T-cell (primary cell): ENCODE measurements around the gene GRM3. TPM values are rescaled to one million over a fixed set of nuclear protein-coding genes. Genes with fewer than 3 reads are reported as not detected.

Source experiments
- ATAC-seq, 4 experiments: fragments of 200-7000 bp in 3 of 4; fragments of 150-1000 bp in 1 of 4; cut with Tn5 transposase; replicated peaks in 1 of 4; 1 replicate in 3 of 4; 2 replicates in 1 of 4; pipeline ENCODE4 v1.10.0; 2021; ENCODE audit warnings: moderate library complexity in 3 of 4, mild to moderate bottlenecking in 2 of 4, moderate number of reproducible peaks in 1 of 4
- CTCF ChIA-PET, 2 donors: fragments of 300-600 bp; sonication (Branson Sonifier 250); formaldehyde crosslinking; loops; one replicate each; lab custom pipeline; 2022; ENCODE audit warnings: antibody characterized with exemption in 2 of 2; lab: Charles Lee
- POLR2A ChIA-PET, 2 donors: fragments of 300-600 bp; sonication (Branson Sonifier 250); formaldehyde crosslinking; loops; one replicate each; lab custom pipeline; 2022; ENCODE audit warnings: antibody characterized with exemption in 2 of 2; lab: Charles Lee
- DNase-seq, 35 experiments: peaks; one replicate each; pipeline versions ENCODE4 v3.0.0 to v3.0.0-alpha.2; 2013 to 2023
- H3K27ac ChIP-seq: one replicate; pipeline ENCODE4 v1.5.1; 2013; ENCODE audit warnings: low read length
- H3K27me3 ChIP-seq, 2 experiments: replicated peaks in 1 of 2; 1 replicate in 1 of 2; 2 replicates in 1 of 2; pipeline versions ENCODE4 v1.6.1 to v1.7.0; 2013; ENCODE audit warnings: low read length in 1 of 2, mixed read lengths in 1 of 2; ENCODE audit not compliant: control insufficient read depth in 2 of 2, insufficient read depth in 2 of 2; ENCODE audit errors: extremely low read depth in 1 of 2
- H3K36me3 ChIP-seq, 2 donors: 1 replicate in 1 of 2; 2 replicates in 1 of 2; pipeline versions ENCODE4 v1.6.1 to v1.7.0; 2013; ENCODE audit warnings: low read length in 1 of 2; ENCODE audit not compliant: control insufficient read depth in 2 of 2, insufficient read depth in 1 of 2; ENCODE audit errors: extremely low read depth in 1 of 2
- H3K4me1 ChIP-seq, 2 experiments: 1 replicate in 1 of 2; 2 replicates in 1 of 2; pipeline versions ENCODE4 v1.6.1 to v1.7.0; 2013; ENCODE audit warnings: low read length in 2 of 2, mixed read lengths in 1 of 2; ENCODE audit not compliant: insufficient read depth in 2 of 2, control insufficient read depth in 1 of 2; ENCODE audit errors: extremely low read depth in 1 of 2
- H3K4me3 ChIP-seq, 2 donors: 1 replicate in 1 of 2; 2 replicates in 1 of 2; pipeline versions ENCODE4 v1.5.1 to v1.7.0; 2013; ENCODE audit warnings: mild to moderate bottlenecking in 2 of 2, low read length in 1 of 2, moderate library complexity in 1 of 2; ENCODE audit not compliant: control insufficient read depth in 1 of 2; ENCODE audit errors: extremely low read depth in 1 of 2
- H3K9me3 ChIP-seq: 2 replicates; pipeline ENCODE4 v1.7.0; 2013
- H3K27ac Mint-ChIP-seq, 2 donors: one replicate each; pipeline ENCODE4 v1.8.0; 2020 to 2021; ENCODE audit warnings: mild to moderate bottlenecking in 2 of 2, mixed read lengths in 2 of 2
- H3K27me3 Mint-ChIP-seq, 2 donors: one replicate each; pipeline ENCODE4 v1.8.0; 2021 to 2022; ENCODE audit warnings: mixed read lengths in 2 of 2
- H3K36me3 Mint-ChIP-seq: one replicate; pipeline ENCODE4 v1.8.0; 2021; ENCODE audit warnings: mixed read lengths
- H3K4me1 Mint-ChIP-seq, 3 donors: one replicate each; pipeline ENCODE4 v1.8.0; 2020 to 2022; ENCODE audit warnings: mixed read lengths in 3 of 3, mild to moderate bottlenecking in 1 of 3
- H3K4me3 Mint-ChIP-seq, 3 donors: one replicate each; pipeline ENCODE4 v1.8.0; 2020 to 2022; ENCODE audit warnings: mild to moderate bottlenecking in 3 of 3, mixed read lengths in 3 of 3, moderate library complexity in 3 of 3
- H3K9me3 Mint-ChIP-seq, 3 donors: one replicate each; pipeline ENCODE4 v1.8.0; 2020 to 2022; ENCODE audit warnings: mixed read lengths in 3 of 3
- WGBS: methylation state at CpG from one replicate; pipeline ENCODE4 v1.1.5; 2013; ENCODE audit warnings: missing lambda C conversion rate; ENCODE audit not compliant: insufficient coverage; 5-methylcytosine and 5-hydroxymethylcytosine counted together
- total RNA-seq, 35 experiments: library from RNA in 6 of 35; stranded (reverse) in 6 of 35; fragments of 120-200 nt in 1 of 35; gene quantifications; one replicate each; pipeline versions ENCODE4 v1.2.1 to v1.2.4 and lab custom pipeline; 2013 to 2026

Gene GRM3
- total RNA-seq, 5 donors from 2014 or later (not counting 1 experiment from before 2014, with no cell fraction given), result not detected

- ChIA-PET CTCF (no interaction called here), POLR2A (no interaction called here)
- H3K36me3 ChIP-seq, result no peaks in the 10 kb centered on the region
- no peak overlapping the region for H3K4me3 Mint-ChIP-seq
- no CpG with 5 or more reads among the region's 1 CpG for WGBS
- peaks cover 0 to 3% (median 1%) of the 10 kb centered on the region in 3 donors for H3K9me3 Mint-ChIP-seq
- H3K4me3 ChIP-seq, result no peak overlapping the region
- H3K27ac ChIP-seq, result no peak overlapping the region
- H3K27me3 ChIP-seq, result no peaks in the 10 kb centered on the region
- H3K4me1 ChIP-seq, result no peaks in the 10 kb centered on the region
- ATAC-seq, result no peak
- no peaks in the 10 kb centered on the region for H3K9me3 ChIP-seq
- no peaks in the 10 kb centered on the region for H3K4me1 Mint-ChIP-seq
- DNase-seq, result no peak
- H3K36me3 Mint-ChIP-seq, result no peaks in the 10 kb centered on the region
- H3K27me3 Mint-ChIP-seq, result peaks cover 0 to 2% of the 10 kb centered on the region in 2 donors
- H3K27ac Mint-ChIP-seq, result no peak overlapping the region
Observed at GRCh38 chr7:86776136-86776535, 132.4 kb downstream of the GRM3 start.

GRCh38 chr7:86778271-86778670 lies 134.6 kb downstream of the GRM3 start:
- Mint-ChIP-seq H3K4me1 (no peaks in the 10 kb centered on the region), H3K9me3 (peaks cover 0 to 3% (median 1%) of the 10 kb centered on the region in 3 donors), H3K36me3 (no peaks in the 10 kb centered on the region), H3K27me3 (peaks cover 0 to 2% of the 10 kb centered on the region in 2 donors), H3K27ac (no peak overlapping the region), H3K4me3 (no peak overlapping the region)
- DNase-seq (no peak), ATAC-seq (no peak)
- no peak overlapping the region for H3K4me3 ChIP-seq
- no peaks in the 10 kb centered on the region for H3K9me3 ChIP-seq
- ChIA-PET CTCF (interaction anchor here in 1 of 2 donors (0.5 kb wide), 1 partner anchor 13 kb away, joined by 3 read pairs; no protein-coding TSS in a partner anchor), POLR2A (no interaction called here)
- no peaks in the 10 kb centered on the region for H3K36me3 ChIP-seq
- H3K4me1 ChIP-seq, result no peaks in the 10 kb centered on the region
- H3K27me3 ChIP-seq, result no peaks in the 10 kb centered on the region
- no peak overlapping the region for H3K27ac ChIP-seq

GRCh38 chr7:86784765-86785164 lies 141.1 kb downstream of the GRM3 start:
- no peak for DNase-seq
- Mint-ChIP-seq H3K9me3 (peaks cover 0 to 1% (median 0%) of the 10 kb centered on the region in 3 donors), H3K27me3 (no peaks in the 10 kb centered on the region), H3K36me3 (no peaks in the 10 kb centered on the region), H3K27ac (no peak overlapping the region), H3K4me1 (no peaks in the 10 kb centered on the region), H3K4me3 (no peak overlapping the region)
- Histone ChIP-seq H3K9me3 (no peaks in the 10 kb centered on the region), H3K27ac (no peak overlapping the region), H3K27me3 (no peaks in the 10 kb centered on the region), H3K36me3 (no peaks in the 10 kb centered on the region), H3K4me1 (no peaks in the 10 kb centered on the region), H3K4me3 (no peak overlapping the region)
- ChIA-PET POLR2A (no interaction called here), CTCF (no interaction called here)
- no peak for ATAC-seq
- 83% methylated on average over 1 of the region's 2 CpGs for WGBS

DNA sequence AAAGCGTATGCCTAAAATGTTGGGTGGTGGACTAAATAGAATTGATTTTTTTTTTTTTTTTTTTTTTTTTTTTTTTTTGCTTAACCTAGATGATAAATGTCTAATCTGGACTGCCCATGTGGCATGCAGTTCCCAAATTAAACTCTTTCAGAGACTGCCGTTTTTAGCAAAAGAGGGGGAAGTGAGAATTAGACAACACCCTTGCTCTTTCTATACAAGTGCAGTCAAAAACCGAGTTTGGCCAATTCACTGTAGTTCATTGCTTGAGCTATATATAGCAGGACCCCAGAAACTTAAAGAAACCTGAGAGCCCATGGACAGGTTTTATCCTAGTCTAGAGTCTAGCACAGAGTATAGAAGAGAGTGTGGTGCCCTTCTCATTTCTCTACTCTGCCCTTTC lies 141.9 kb downstream of the GRM3 start:
- no CpG with 5 or more reads among the region's 3 CpGs for WGBS

DNA sequence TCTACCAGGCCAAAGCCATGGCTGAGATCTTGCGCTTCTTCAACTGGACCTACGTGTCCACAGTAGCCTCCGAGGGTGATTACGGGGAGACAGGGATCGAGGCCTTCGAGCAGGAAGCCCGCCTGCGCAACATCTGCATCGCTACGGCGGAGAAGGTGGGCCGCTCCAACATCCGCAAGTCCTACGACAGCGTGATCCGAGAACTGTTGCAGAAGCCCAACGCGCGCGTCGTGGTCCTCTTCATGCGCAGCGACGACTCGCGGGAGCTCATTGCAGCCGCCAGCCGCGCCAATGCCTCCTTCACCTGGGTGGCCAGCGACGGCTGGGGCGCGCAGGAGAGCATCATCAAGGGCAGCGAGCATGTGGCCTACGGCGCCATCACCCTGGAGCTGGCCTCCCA lies 142.7 kb downstream of the GRM3 start:
- Mint-ChIP-seq H3K36me3 (no peaks in the 10 kb centered on the region), H3K9me3 (no peaks in the 10 kb centered on the region), H3K4me1 (no peaks in the 10 kb centered on the region), H3K27me3 (no peaks in the 10 kb centered on the region), H3K4me3 (no peak overlapping the region), H3K27ac (no peak overlapping the region)
- 96% methylated on average over 36 of the region's 36 CpGs for WGBS
- H3K36me3 ChIP-seq, result no peaks in the 10 kb centered on the region
- ATAC-seq (no peak), DNase-seq (no peak)
- POLR2A ChIA-PET, result no interaction called here
- CTCF ChIA-PET, result no interaction called here
- no peaks in the 10 kb centered on the region for H3K9me3 ChIP-seq
- no peak overlapping the region for H3K27ac ChIP-seq
- H3K4me1 ChIP-seq, result no peaks in the 10 kb centered on the region
- H3K4me3 ChIP-seq, result no peak overlapping the region
- no peaks in the 10 kb centered on the region for H3K27me3 ChIP-seq

More for the DNA sequence above, 141.9 kb downstream of the GRM3 start:
- no peaks in the 10 kb centered on the region for H3K4me1 ChIP-seq
- H3K27me3 Mint-ChIP-seq, result no peaks in the 10 kb centered on the region
- ATAC-seq (no peak), DNase-seq (no peak)
- H3K9me3 ChIP-seq, result no peaks in the 10 kb centered on the region
- no peak overlapping the region for H3K27ac ChIP-seq
- no peak overlapping the region for H3K4me3 Mint-ChIP-seq
- H3K27ac Mint-ChIP-seq, result no peak overlapping the region
- POLR2A ChIA-PET, result interaction anchor here in 1 of 2 donors (0.6 kb wide), 1 partner anchor 51 kb away, joined by 3 read pairs; no protein-coding TSS in a partner anchor
- H3K4me1 Mint-ChIP-seq, result no peaks in the 10 kb centered on the region
- CTCF ChIA-PET, result no interaction called here
- H3K9me3 Mint-ChIP-seq, result no peaks in the 10 kb centered on the region
- H3K36me3 ChIP-seq, result no peaks in the 10 kb centered on the region
- H3K4me3 ChIP-seq, result no peak overlapping the region
- no peaks in the 10 kb centered on the region for H3K27me3 ChIP-seq
- H3K36me3 Mint-ChIP-seq, result no peaks in the 10 kb centered on the region

GRCh38 chr7:86788948-86789347 lies 145.2 kb downstream of the GRM3 start:
- H3K4me1 Mint-ChIP-seq, result no peaks in the 10 kb centered on the region
- H3K36me3 Mint-ChIP-seq, result no peaks in the 10 kb centered on the region
- no peaks in the 10 kb centered on the region for H3K27me3 Mint-ChIP-seq
- ChIA-PET POLR2A (no interaction called here), CTCF (interaction anchor here in 1 of 2 donors (0.6 kb wide), 1 partner anchor 12 kb away, joined by 5 read pairs; no protein-coding TSS in a partner anchor)
- H3K9me3 Mint-ChIP-seq, result no peaks in the 10 kb centered on the region
- no peaks in the 10 kb centered on the region for H3K27me3 ChIP-seq
- ATAC-seq, result no peak
- no CpG with 5 or more reads among the region's 1 CpG for WGBS
- DNase-seq, result no peak
- no peaks in the 10 kb centered on the region for H3K4me1 ChIP-seq
- H3K27ac ChIP-seq, result no peak overlapping the region
- no peak overlapping the region for H3K4me3 ChIP-seq
- H3K4me3 Mint-ChIP-seq, result no peak overlapping the region
- H3K9me3 ChIP-seq, result no peaks in the 10 kb centered on the region
- no peak overlapping the region for H3K27ac Mint-ChIP-seq
- H3K36me3 ChIP-seq, result no peaks in the 10 kb centered on the region

DNA sequence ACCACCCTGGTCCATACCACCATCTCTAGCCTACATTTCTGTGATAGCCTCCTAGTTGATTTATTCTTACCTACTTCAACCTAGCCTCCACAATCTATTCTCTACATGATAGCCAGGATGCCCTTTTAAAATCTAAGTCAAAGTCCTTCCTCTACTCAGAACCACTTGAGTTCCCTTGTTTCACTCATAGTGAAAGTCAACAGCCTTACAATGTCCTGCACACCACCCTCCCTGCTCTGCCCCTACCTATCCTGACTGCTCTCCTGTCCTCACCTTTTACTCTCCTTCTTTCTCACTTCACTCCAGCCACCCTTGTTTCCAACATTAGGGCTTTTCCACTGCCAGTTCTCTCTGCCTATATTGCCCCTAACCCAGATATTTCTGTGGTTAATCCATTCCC lies 146.7 kb downstream of the GRM3 start:
- H3K27ac Mint-ChIP-seq, result no peak overlapping the region
- no peaks in the 10 kb centered on the region for H3K27me3 Mint-ChIP-seq
- ChIA-PET POLR2A (no interaction called here), CTCF (no interaction called here)
- no peaks in the 10 kb centered on the region for H3K9me3 Mint-ChIP-seq
- H3K4me3 Mint-ChIP-seq, result no peak overlapping the region
- DNase-seq (no peak), ATAC-seq (no peak)
- H3K4me1 ChIP-seq, result no peaks in the 10 kb centered on the region
- no peak overlapping the region for H3K4me3 ChIP-seq
- no peaks in the 10 kb centered on the region for H3K36me3 ChIP-seq
- H3K4me1 Mint-ChIP-seq, result no peaks in the 10 kb centered on the region
- H3K36me3 Mint-ChIP-seq, result no peaks in the 10 kb centered on the region
- H3K27me3 ChIP-seq, result no peaks in the 10 kb centered on the region
- H3K9me3 ChIP-seq, result no peaks in the 10 kb centered on the region
- no peak overlapping the region for H3K27ac ChIP-seq
